Measurements from ENCODE around the gene LRRN3. TPM values are rescaled to one million over a fixed set of nuclear protein-coding genes. Genes with fewer than 3 reads are reported as not detected.

The LRRN3 gene
- total and polyA plus RNA-seq, 2 donors (not counting 1 experiment from before 2014, with no cell fraction given): 1.8 to 3.9 TPM

DNA sequence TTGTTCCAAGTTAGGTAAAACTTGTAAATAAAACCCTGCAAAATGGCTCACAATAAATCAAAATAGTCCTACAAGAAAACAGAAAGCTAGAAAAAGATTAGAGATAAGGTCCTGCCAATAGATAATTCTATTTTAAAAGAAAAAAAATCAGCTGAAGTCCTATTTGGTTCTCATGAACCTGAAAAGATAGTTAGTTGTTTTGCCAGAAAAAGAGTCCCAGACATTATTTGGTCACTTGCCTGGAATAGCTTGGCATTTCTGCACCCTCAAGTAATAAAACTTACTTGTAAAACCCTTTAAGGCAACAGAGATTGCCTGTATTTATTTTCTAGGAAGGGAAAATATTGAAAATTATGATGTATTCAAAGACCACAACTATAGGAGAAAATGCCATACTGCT lies 47.7 kb downstream of the LRRN3 start:
- H3K9me3 ChIP-seq (ENCODE audit: control insufficient read depth, insufficient read depth, low read depth, low read length): no peaks in the 10 kb centered on the region
- no peak for TF ChIP-seq EZH2 (IDR thresholded peaks at IDR 0.05; ENCODE audit: low read length, missing control alignments)
- TF ChIP-seq, protein P1, sequence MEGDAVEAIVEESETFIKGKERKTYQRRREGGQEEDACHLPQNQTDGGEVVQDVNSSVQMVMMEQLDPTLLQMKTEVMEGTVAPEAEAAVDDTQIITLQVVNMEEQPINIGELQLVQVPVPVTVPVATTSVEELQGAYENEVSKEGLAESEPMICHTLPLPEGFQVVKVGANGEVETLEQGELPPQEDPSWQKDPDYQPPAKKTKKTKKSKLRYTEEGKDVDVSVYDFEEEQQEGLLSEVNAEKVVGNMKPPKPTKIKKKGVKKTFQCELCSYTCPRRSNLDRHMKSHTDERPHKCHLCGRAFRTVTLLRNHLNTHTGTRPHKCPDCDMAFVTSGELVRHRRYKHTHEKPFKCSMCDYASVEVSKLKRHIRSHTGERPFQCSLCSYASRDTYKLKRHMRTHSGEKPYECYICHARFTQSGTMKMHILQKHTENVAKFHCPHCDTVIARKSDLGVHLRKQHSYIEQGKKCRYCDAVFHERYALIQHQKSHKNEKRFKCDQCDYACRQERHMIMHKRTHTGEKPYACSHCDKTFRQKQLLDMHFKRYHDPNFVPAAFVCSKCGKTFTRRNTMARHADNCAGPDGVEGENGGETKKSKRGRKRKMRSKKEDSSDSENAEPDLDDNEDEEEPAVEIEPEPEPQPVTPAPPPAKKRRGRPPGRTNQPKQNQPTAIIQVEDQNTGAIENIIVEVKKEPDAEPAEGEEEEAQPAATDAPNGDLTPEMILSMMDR (conservative IDR thresholded peaks at IDR 0.05 in 1 of 2, IDR thresholded peaks at IDR 0.05 in 1 of 2; ENCODE audit: low read depth in 1 of 2, low read length in 2 of 2): no peak
- H3K79me2 ChIP-seq (ENCODE audit: control insufficient read depth, insufficient read depth, low read length): no peaks in the 10 kb centered on the region
- no peak overlapping the region for H3K27ac ChIP-seq (ENCODE audit: insufficient read depth, low read length)
- no peak for DNase-seq (ENCODE audit: low read depth in 2 of 2)
- no peak overlapping the region for H3K9ac ChIP-seq (ENCODE audit: insufficient read depth, low read length)
- H2AFZ ChIP-seq (ENCODE audit: low read length): no peak overlapping the region
- H3K4me3 ChIP-seq (replicated peaks in 1 of 4; ENCODE audit: control extremely low read depth in 1 of 4, insufficient read depth in 1 of 4, low read depth in 3 of 4, low read length in 4 of 4): no peak overlapping the region
- H3K27me3 ChIP-seq (ENCODE audit: control insufficient read depth, insufficient read depth, low read length): no peaks in the 10 kb centered on the region
- H3K4me2 ChIP-seq (ENCODE audit: extremely low read depth, insufficient read depth, low read length): no peak overlapping the region
- H3K4me1 ChIP-seq (ENCODE audit: control insufficient read depth, extremely low read depth, insufficient read depth, low read length): peaks cover 3% of the 10 kb centered on the region
- H4K20me1 ChIP-seq (ENCODE audit: control insufficient read depth, extremely low read depth, insufficient read depth, low read length): no peaks in the 10 kb centered on the region
- H3K36me3 ChIP-seq (ENCODE audit: control insufficient read depth, insufficient read depth, low read length): no peaks in the 10 kb centered on the region

DNA sequence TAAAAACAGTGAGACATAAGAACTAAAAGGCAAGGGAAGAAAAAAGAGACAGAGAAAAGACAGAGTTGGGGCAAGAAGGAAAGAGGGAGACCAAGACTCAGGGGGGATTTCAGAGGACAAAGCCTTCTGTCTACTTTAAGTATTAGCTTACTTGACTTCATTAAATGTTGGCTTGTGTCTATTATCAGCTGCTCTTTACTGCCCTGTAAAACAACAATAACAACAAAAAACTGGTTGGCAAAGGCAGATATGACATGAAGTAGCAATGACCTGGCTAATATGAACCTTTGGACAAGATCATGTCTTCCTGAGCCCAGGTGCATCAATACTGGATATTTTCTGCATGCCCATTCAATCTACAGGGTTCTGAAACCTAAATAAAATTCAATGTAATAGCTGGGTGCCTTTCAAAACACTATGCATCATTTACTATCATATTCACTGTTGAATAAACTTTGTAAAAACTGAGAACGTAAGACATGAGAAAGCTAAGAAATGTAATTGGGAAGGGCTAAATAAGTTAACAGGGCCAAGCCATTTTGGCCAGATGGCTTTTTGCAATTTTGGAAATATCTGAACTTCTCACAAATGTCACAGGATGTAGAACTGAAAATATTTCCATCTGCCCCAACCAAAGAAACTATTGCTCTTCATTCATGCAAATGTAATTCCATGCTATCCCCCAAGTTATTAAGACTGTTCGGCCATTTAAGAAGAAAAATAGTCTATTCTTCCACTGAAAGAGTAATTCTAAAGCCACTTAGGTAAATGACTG lies 49.4 kb downstream of the LRRN3 start:
- TF ChIP-seq EZH2 (IDR thresholded peaks at IDR 0.05; ENCODE audit: low read length, missing control alignments): no peak
- TF ChIP-seq, protein P1 (conservative IDR thresholded peaks at IDR 0.05 in 1 of 2, IDR thresholded peaks at IDR 0.05 in 1 of 2; ENCODE audit: low read depth in 1 of 2, low read length in 2 of 2): no peak
- Histone ChIP-seq H3K36me3 (ENCODE audit: control insufficient read depth, insufficient read depth, low read length) (no peaks in the 10 kb centered on the region), H3K9me3 (ENCODE audit: control insufficient read depth, insufficient read depth, low read depth, low read length) (no peaks in the 10 kb centered on the region), H2AFZ (ENCODE audit: low read length) (no peak overlapping the region), H3K4me1 (ENCODE audit: control insufficient read depth, extremely low read depth, insufficient read depth, low read length) (peaks cover 3% of the 10 kb centered on the region), H3K27me3 (ENCODE audit: control insufficient read depth, insufficient read depth, low read length) (no peaks in the 10 kb centered on the region), H3K4me3 (replicated peaks in 1 of 4; ENCODE audit: control extremely low read depth in 1 of 4, insufficient read depth in 1 of 4, low read depth in 3 of 4, low read length in 4 of 4) (no peak overlapping the region), H3K27ac (ENCODE audit: insufficient read depth, low read length) (no peak overlapping the region), H3K79me2 (ENCODE audit: control insufficient read depth, insufficient read depth, low read length) (no peaks in the 10 kb centered on the region), H4K20me1 (ENCODE audit: control insufficient read depth, extremely low read depth, insufficient read depth, low read length) (no peaks in the 10 kb centered on the region), H3K9ac (ENCODE audit: insufficient read depth, low read length) (no peak overlapping the region), H3K4me2 (ENCODE audit: extremely low read depth, insufficient read depth, low read length) (no peak overlapping the region)
- no peak for DNase-seq (ENCODE audit: low read depth in 2 of 2)

- Histone ChIP-seq H3K27me3 (ENCODE audit: control insufficient read depth, insufficient read depth, low read length) (no peaks in the 10 kb centered on the region), H3K79me2 (ENCODE audit: control insufficient read depth, insufficient read depth, low read length) (no peaks in the 10 kb centered on the region), H3K36me3 (ENCODE audit: control insufficient read depth, insufficient read depth, low read length) (no peaks in the 10 kb centered on the region), H3K9ac (ENCODE audit: insufficient read depth, low read length) (no peak overlapping the region), H3K4me1 (ENCODE audit: control insufficient read depth, extremely low read depth, insufficient read depth, low read length) (no peaks in the 10 kb centered on the region), H3K27ac (ENCODE audit: insufficient read depth, low read length) (no peak overlapping the region), H4K20me1 (ENCODE audit: control insufficient read depth, extremely low read depth, insufficient read depth, low read length) (no peaks in the 10 kb centered on the region), H2AFZ (ENCODE audit: low read length) (no peak overlapping the region), H3K9me3 (ENCODE audit: control insufficient read depth, insufficient read depth, low read depth, low read length) (no peaks in the 10 kb centered on the region), H3K4me3 (replicated peaks in 1 of 4; ENCODE audit: control extremely low read depth in 1 of 4, insufficient read depth in 1 of 4, low read depth in 3 of 4, low read length in 4 of 4) (no peak overlapping the region), H3K4me2 (ENCODE audit: extremely low read depth, insufficient read depth, low read length) (no peak overlapping the region)
- TF ChIP-seq, protein P1 (conservative IDR thresholded peaks at IDR 0.05 in 1 of 2, IDR thresholded peaks at IDR 0.05 in 1 of 2; ENCODE audit: low read depth in 1 of 2, low read length in 2 of 2): no peak
- no peak for TF ChIP-seq EZH2 (IDR thresholded peaks at IDR 0.05; ENCODE audit: low read length, missing control alignments)
- peak in 1 of 2 donors; percentile 22 for DNase-seq (ENCODE audit: low read depth in 2 of 2)
Observed at GRCh38 chr7:111145472-111145871, 54.5 kb downstream of the LRRN3 start.

Measured in fibroblast of lung (primary cell).